ENCODE measurements around the gene LRP1B.

Gene LRP1B

GRCh38 chr2:142150453-142150852 lies 19.6 kb upstream of the LRP1B start:
- Histone ChIP-seq H4K20me1 (ENCODE audit: insufficient read depth, low read length, poor library complexity, severe bottlenecking) (no peaks in the 10 kb centered on the region), H3K79me2 (ENCODE audit: insufficient read depth, low read length) (no peaks in the 10 kb centered on the region), H3K4me3 (ENCODE audit: low read length, poor library complexity, severe bottlenecking) (no peak overlapping the region), H3K4me2 (ENCODE audit: low read depth, low read length, poor library complexity, severe bottlenecking) (no peak overlapping the region), H2AFZ (ENCODE audit: low read length) (no peak overlapping the region), H3K27me3 (ENCODE audit: insufficient read depth, low read length, poor library complexity, severe bottlenecking) (no peaks in the 10 kb centered on the region), H3K36me3 (ENCODE audit: insufficient read depth, low read length) (no peaks in the 10 kb centered on the region), H3K9ac (ENCODE audit: low read depth, low read length, poor library complexity, severe bottlenecking) (no peak overlapping the region), H3K9me3 (ENCODE audit: insufficient read depth, low read depth, low read length) (no peaks in the 10 kb centered on the region), H3K4me1 (ENCODE audit: insufficient read depth, low read length, poor library complexity, severe bottlenecking) (no peaks in the 10 kb centered on the region), H3K9me2 (replicated peaks; ENCODE audit: low read depth, low read length) (no peaks in the 10 kb centered on the region), H3F3A (ENCODE audit: low read depth) (no peaks in the 10 kb centered on the region)
- TF ChIP-seq CTCF (conservative IDR thresholded peaks at IDR 0.05; ENCODE audit: low read length) (no peak), EZH2phosphoT487 (IDR thresholded peaks at IDR 0.05; ENCODE audit: borderline replicate concordance) (no peak)

GRCh38 chr2:142144547-142144946 lies 13.7 kb upstream of the LRP1B start:
- Histone ChIP-seq H3K79me2 (ENCODE audit: insufficient read depth, low read length) (no peaks in the 10 kb centered on the region), H3K4me3 (ENCODE audit: low read length, poor library complexity, severe bottlenecking) (no peak overlapping the region), H3K9me3 (ENCODE audit: insufficient read depth, low read depth, low read length) (no peaks in the 10 kb centered on the region), H3K4me2 (ENCODE audit: low read depth, low read length, poor library complexity, severe bottlenecking) (no peak overlapping the region), H3K9ac (ENCODE audit: low read depth, low read length, poor library complexity, severe bottlenecking) (no peak overlapping the region), H3K27me3 (ENCODE audit: insufficient read depth, low read length, poor library complexity, severe bottlenecking) (no peaks in the 10 kb centered on the region), H3K4me1 (ENCODE audit: insufficient read depth, low read length, poor library complexity, severe bottlenecking) (no peaks in the 10 kb centered on the region), H4K20me1 (ENCODE audit: insufficient read depth, low read length, poor library complexity, severe bottlenecking) (no peaks in the 10 kb centered on the region), H2AFZ (ENCODE audit: low read length) (no peak overlapping the region), H3K36me3 (ENCODE audit: insufficient read depth, low read length) (no peaks in the 10 kb centered on the region), H3K9me2 (replicated peaks; ENCODE audit: low read depth, low read length) (no peaks in the 10 kb centered on the region), H3F3A (ENCODE audit: low read depth) (no peaks in the 10 kb centered on the region)
- TF ChIP-seq CTCF (conservative IDR thresholded peaks at IDR 0.05; ENCODE audit: low read length), result no peak
- no peak for TF ChIP-seq EZH2phosphoT487 (IDR thresholded peaks at IDR 0.05; ENCODE audit: borderline replicate concordance)

- no peaks in the 10 kb centered on the region for H3K9me3 ChIP-seq (ENCODE audit: insufficient read depth, low read depth, low read length)
- TF ChIP-seq EZH2phosphoT487 (IDR thresholded peaks at IDR 0.05; ENCODE audit: borderline replicate concordance) (no peak), CTCF (conservative IDR thresholded peaks at IDR 0.05; ENCODE audit: low read length) (no peak)
- no peak overlapping the region for H3K4me2 ChIP-seq (ENCODE audit: low read depth, low read length, poor library complexity, severe bottlenecking)
- H2AFZ ChIP-seq (ENCODE audit: low read length), result no peak overlapping the region
- no peaks in the 10 kb centered on the region for H3K79me2 ChIP-seq (ENCODE audit: insufficient read depth, low read length)
- H3K9ac ChIP-seq (ENCODE audit: low read depth, low read length, poor library complexity, severe bottlenecking), result no peak overlapping the region
- H3F3A ChIP-seq (ENCODE audit: low read depth), result no peaks in the 10 kb centered on the region
- no peaks in the 10 kb centered on the region for H4K20me1 ChIP-seq (ENCODE audit: insufficient read depth, low read length, poor library complexity, severe bottlenecking)
- no peak overlapping the region for H3K4me3 ChIP-seq (ENCODE audit: low read length, poor library complexity, severe bottlenecking)
- H3K4me1 ChIP-seq (ENCODE audit: insufficient read depth, low read length, poor library complexity, severe bottlenecking), result no peaks in the 10 kb centered on the region
- H3K27me3 ChIP-seq (ENCODE audit: insufficient read depth, low read length, poor library complexity, severe bottlenecking), result no peaks in the 10 kb centered on the region
- H3K9me2 ChIP-seq (replicated peaks; ENCODE audit: low read depth, low read length), result no peaks in the 10 kb centered on the region
- H3K36me3 ChIP-seq (ENCODE audit: insufficient read depth, low read length), result no peaks in the 10 kb centered on the region
Measured at GRCh38 chr2:142142595-142142994, 11.8 kb upstream of the LRP1B start.
